Measurements from ENCODE around the gene DYNLT5. TPM values are rescaled to one million over a fixed set of nuclear protein-coding genes. Genes with fewer than 3 reads are reported as not detected.

The DYNLT5 gene
- total RNA-seq, 1 experiment from 2014 or later, result not detected

DNA sequence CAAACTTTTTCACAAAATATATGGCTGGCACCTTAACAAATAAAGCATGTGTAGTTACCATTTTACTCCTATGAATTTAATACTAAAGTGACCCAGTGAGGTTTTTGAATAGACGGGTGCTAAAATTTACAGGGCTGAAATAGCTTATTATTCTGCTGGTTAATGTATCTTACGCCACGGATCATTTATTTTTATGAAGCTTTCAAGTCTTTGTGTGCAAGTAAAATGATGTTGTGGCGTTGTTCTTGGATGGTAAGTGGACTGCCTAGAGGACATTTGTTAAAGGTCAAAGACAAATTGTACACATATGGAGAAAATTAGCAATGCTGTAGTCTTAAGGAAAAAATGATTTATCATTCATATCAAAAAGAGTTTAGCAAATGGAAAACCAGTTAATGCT is 26.0 kb downstream of the DYNLT5 start:
- no peak overlapping the region for H3K4me3 ChIP-seq (replicated peaks in 1 of 2; ENCODE audit: low read depth in 1 of 2, low read length in 2 of 2)
- DNase-seq (ENCODE audit: low read depth, low spot score) (no peak), ATAC-seq (no peak)
- H3K27me3 ChIP-seq (ENCODE audit: insufficient read depth, low read length), result no peaks in the 10 kb centered on the region
- H3K9me2 ChIP-seq (ENCODE audit: insufficient read depth), result no peaks in the 10 kb centered on the region
- H3K79me2 ChIP-seq (ENCODE audit: insufficient read depth, low read length), result no peaks in the 10 kb centered on the region
- H3K4me2 ChIP-seq (ENCODE audit: low read length), result no peak overlapping the region
- no peaks in the 10 kb centered on the region for H3K9me3 ChIP-seq (ENCODE audit: control insufficient read depth in 1 of 2, insufficient read depth in 1 of 2, low read depth in 1 of 2, low read length in 2 of 2)
- no TSS peak for BruUV-seq (replicated peaks)
- no peaks in the 10 kb centered on the region for H3K4me1 ChIP-seq (ENCODE audit: control insufficient read depth in 1 of 2, insufficient read depth in 2 of 2, low read length in 2 of 2)
- intact Hi-C loops (cut with micrococcal nuclease), result no loop called here
- H4K20me1 ChIP-seq (ENCODE audit: insufficient read depth), result no peaks in the 10 kb centered on the region
- H3K9ac ChIP-seq (ENCODE audit: low read length), result no peak overlapping the region
- no peaks in the 10 kb centered on the region for H3K36me3 ChIP-seq (ENCODE audit: control insufficient read depth in 1 of 2, insufficient read depth in 2 of 2, low read length in 2 of 2)
- ChIA-PET RAD21 (ENCODE audit: low non-redundant PET in 1 of 2, low total read pairs in 2 of 2, uncharacterized antibody in 2 of 2, unreplicated experiment in 2 of 2) (no interaction called here), CTCF (no interaction called here), POLR2A (no interaction called here)
- no peak overlapping the region for H2AFZ ChIP-seq (ENCODE audit: low read depth, low read length, poor library complexity, severe bottlenecking)
- H3K27ac ChIP-seq (ENCODE audit: low read depth, low read length), result no peak overlapping the region
- TF ChIP-seq ZFX (IDR thresholded peaks at IDR 0.05) (no peak), ZNF274 (IDR thresholded peaks at IDR 0.05; ENCODE audit: low read depth, low read length) (no peak), SP1 (IDR thresholded peaks at IDR 0.05; ENCODE audit: low read depth) (no peak), EZH2phosphoT487 (IDR thresholded peaks at IDR 0.05; ENCODE audit: borderline replicate concordance) (no peak), SRF (IDR thresholded peaks at IDR 0.05; ENCODE audit: low read depth) (no peak), ATF3 (IDR thresholded peaks at IDR 0.05) (no peak)

DNA sequence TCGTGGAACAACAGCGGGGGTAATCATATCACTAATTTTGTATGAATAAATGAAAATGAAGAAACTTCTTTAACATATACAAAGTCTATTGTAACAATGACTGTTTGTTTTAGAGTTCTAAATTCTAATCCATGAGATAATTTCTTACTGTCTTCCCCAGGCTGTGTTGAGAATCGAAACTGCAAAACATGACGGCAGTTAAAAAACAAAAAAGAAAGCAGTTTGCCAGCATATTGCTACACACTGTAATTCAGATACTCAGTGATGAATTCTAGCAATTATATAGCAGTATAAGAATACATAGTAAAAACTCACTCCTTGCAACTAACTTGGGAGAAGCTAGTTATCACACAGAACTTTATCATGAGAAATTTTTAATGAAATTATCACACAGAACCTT is 26.7 kb downstream of the DYNLT5 start:
- no peak for ATAC-seq
- Histone ChIP-seq H3K79me2 (ENCODE audit: insufficient read depth, low read length) (no peaks in the 10 kb centered on the region), H3K36me3 (ENCODE audit: control insufficient read depth in 1 of 2, insufficient read depth in 2 of 2, low read length in 2 of 2) (no peaks in the 10 kb centered on the region), H2AFZ (ENCODE audit: low read depth, low read length, poor library complexity, severe bottlenecking) (no peak overlapping the region), H3K9me3 (ENCODE audit: control insufficient read depth in 1 of 2, insufficient read depth in 1 of 2, low read depth in 1 of 2, low read length in 2 of 2) (no peaks in the 10 kb centered on the region), H3K27ac (ENCODE audit: low read depth, low read length) (no peak overlapping the region), H3K9ac (ENCODE audit: low read length) (no peak overlapping the region), H3K4me1 (ENCODE audit: control insufficient read depth in 1 of 2, insufficient read depth in 2 of 2, low read length in 2 of 2) (no peaks in the 10 kb centered on the region), H4K20me1 (ENCODE audit: insufficient read depth) (no peaks in the 10 kb centered on the region), H3K4me3 (replicated peaks in 1 of 2; ENCODE audit: low read depth in 1 of 2, low read length in 2 of 2) (no peak overlapping the region), H3K9me2 (ENCODE audit: insufficient read depth) (no peaks in the 10 kb centered on the region), H3K27me3 (ENCODE audit: insufficient read depth, low read length) (no peaks in the 10 kb centered on the region), H3K4me2 (ENCODE audit: low read length) (no peak overlapping the region)
- ChIA-PET CTCF (no interaction called here), POLR2A (no interaction called here), RAD21 (ENCODE audit: low non-redundant PET in 1 of 2, low total read pairs in 2 of 2, uncharacterized antibody in 2 of 2, unreplicated experiment in 2 of 2) (no interaction called here)
- intact Hi-C loops (cut with micrococcal nuclease), result no loop called here
- no TSS peak for BruUV-seq (replicated peaks)
- TF ChIP-seq FOSL1 (IDR thresholded peaks at IDR 0.05; ENCODE audit: low read depth) (no peak), EGR1 (IDR thresholded peaks at IDR 0.05; ENCODE audit: low read depth) (no peak)
- TF ChIP-seq, protein P1, sequence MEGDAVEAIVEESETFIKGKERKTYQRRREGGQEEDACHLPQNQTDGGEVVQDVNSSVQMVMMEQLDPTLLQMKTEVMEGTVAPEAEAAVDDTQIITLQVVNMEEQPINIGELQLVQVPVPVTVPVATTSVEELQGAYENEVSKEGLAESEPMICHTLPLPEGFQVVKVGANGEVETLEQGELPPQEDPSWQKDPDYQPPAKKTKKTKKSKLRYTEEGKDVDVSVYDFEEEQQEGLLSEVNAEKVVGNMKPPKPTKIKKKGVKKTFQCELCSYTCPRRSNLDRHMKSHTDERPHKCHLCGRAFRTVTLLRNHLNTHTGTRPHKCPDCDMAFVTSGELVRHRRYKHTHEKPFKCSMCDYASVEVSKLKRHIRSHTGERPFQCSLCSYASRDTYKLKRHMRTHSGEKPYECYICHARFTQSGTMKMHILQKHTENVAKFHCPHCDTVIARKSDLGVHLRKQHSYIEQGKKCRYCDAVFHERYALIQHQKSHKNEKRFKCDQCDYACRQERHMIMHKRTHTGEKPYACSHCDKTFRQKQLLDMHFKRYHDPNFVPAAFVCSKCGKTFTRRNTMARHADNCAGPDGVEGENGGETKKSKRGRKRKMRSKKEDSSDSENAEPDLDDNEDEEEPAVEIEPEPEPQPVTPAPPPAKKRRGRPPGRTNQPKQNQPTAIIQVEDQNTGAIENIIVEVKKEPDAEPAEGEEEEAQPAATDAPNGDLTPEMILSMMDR (IDR thresholded peaks at IDR 0.05 in 2 of 3, conservative IDR thresholded peaks at IDR 0.05 in 1 of 3; ENCODE audit: borderline replicate concordance in 1 of 3, insufficient read depth in 1 of 3, low read depth in 2 of 3, low read length in 2 of 3), result no peak
- DNase-seq (ENCODE audit: low read depth, low spot score), result no peak

Measured in HCT116 (cell line).